Choroid plexus epithelial cell (primary cell): ENCODE measurements around the gene ZNF213.

Experiments
- DNase-seq: peaks from one replicate; pipeline ENCODE4 v3.0.0-alpha.2; 2010; ENCODE audit warnings: low read depth
- H3K4me3 ChIP-seq: 2 replicates; pipeline ENCODE4 v1.5.1; 2011; ENCODE audit warnings: low read depth, mild to moderate bottlenecking, control low read depth, low read length, moderate library complexity
- CTCF ChIP-seq: conservative IDR thresholded peaks from 2 replicates; pipeline ENCODE4 v1.5.1; 2011; ENCODE audit warnings: low read depth, mild to moderate bottlenecking, control low read depth, inconsistent platforms, low read length, moderate library complexity

Gene ZNF213

DNA sequence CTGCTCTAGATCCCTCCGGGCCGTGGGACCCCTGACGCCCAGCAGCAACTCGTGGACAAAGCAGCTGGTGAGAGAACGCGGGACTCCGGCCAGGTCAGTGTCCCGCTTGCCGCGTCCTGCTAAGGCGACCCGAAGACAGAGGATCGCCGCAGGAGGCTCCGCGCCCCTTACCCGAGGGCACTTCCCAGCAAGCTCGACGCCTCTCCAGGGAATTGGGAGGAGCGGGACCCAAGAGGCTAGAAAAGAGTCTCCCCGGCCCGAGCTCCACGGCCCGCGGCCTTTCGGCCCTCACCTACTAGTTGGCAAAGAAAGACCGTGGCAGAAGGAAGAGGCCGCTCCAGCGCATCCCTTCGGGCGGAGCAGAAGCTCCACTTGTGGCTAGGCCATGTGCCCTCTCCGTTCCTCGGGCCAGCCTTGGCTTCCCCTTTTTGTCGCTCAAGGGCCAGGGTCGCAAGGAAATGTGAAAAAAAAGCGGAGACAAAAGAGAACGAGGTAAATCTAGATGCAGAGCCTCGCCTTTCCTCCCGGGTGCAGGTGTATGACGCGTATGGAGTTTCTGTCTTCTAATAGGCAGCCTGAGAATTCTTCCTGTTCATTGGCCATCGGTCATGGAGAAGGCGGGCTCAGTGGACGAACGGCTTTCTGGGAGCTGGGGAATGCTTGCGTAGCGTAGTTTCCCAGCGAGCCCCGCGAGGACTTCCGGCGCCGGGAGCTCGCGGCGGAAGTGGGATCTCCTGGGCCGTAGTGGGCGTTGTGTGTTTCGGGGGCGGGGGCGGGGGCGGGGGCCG is at the start of gene ZNF213:
ZNF213 (plus strand) TSS at position 692 of the 788 bp plus-strand sequence. CDS start 2,252 bp downstream, outside the sequence.
- peak; percentile 99 for DNase-seq
- H3K4me3 ChIP-seq: peak within 1 kb of the TSS; percentile 80
- TF ChIP-seq CTCF: no peak

GRCh38 chr16:3085868-3086595 is 48.8 kb upstream of the ZNF213 start:
- no peak overlapping the region for H3K4me3 ChIP-seq
- TF ChIP-seq CTCF: no peak
- DNase-seq: no peak

DNA sequence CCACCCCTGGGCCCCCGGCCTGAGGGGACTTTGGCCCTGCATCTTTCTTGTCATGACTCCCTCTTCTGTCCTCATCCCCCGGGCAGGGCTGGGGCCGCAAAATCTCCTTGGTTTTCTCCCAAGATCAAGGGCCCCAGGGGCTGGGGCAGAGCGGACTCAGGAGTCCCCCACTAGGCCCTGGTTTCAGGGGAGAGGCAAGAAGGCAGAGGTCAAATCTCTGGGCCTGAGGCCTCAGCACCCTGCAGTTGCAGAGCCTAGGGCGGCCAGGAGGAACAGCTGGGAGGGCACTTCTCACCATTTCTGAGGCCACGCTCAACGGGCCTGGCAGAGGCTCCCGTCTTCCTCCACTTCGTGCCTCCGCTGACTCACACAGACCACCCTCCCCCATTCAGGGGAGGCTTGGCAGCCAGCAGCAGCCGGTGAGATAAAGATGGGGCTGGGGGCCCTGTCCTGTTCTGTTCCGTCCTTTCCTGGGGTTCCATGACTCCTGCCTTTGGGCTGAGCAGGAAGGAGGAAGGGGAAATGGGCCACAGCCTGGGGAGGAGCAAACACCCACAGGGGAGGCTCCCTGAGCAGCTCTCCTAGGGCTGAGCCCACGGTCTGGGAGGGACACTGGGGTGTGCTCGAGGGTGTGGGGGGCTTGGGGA is 48.1 kb upstream of the ZNF213 start:
- DNase-seq: no peak
- H3K4me3 ChIP-seq: no peak overlapping the region
- no peak for TF ChIP-seq CTCF

GRCh38 chr16:3087243-3088235 is 47.3 kb upstream of the ZNF213 start:
- no peak overlapping the region for H3K4me3 ChIP-seq
- DNase-seq: no peak
- peak; percentile 32 for TF ChIP-seq CTCF

DNA sequence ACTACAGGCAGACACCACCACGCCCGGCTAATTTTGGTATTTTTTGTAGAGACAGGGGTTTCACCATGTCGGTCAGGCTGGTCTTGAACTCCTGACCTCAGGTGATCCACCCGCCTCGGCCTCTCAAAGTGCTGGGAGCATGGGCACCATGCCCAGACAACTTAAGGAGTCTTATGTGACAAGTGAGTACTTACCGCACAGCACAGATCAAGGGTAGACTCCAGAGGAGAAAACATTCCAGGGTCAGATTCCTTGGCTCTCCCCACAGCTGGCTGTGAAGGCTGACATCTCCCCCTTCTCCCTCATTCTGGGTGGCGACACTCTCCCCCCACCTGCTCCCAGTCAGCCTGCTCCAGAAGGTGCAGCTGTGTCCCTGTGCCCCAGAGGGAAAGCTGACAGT is 46.4 kb upstream of the ZNF213 start:
- H3K4me3 ChIP-seq: no peak overlapping the region
- no peak for TF ChIP-seq CTCF
- DNase-seq: no peak

GRCh38 chr16:3088925-3089716 is 45.7 kb upstream of the ZNF213 start:
- no peak for TF ChIP-seq CTCF
- DNase-seq: no peak
- no peak overlapping the region for H3K4me3 ChIP-seq
